NB4 (cell line): Measurements from ENCODE around the gene RSL24D1.

ENCODE experiments used
- DNase-seq: peaks from one replicate; pipeline ENCODE4 v3.0.0; 2010; ENCODE audit warnings: low read depth
- H3K4me3 ChIP-seq: one replicate; pipeline ENCODE4 v1.5.1; 2011; ENCODE audit warnings: mild to moderate bottlenecking, low read depth, low read length, moderate library complexity
- CTCF ChIP-seq: IDR thresholded peaks from one replicate; pipeline ENCODE4 v1.5.1; 2012; ENCODE audit warnings: low read depth, low read length
- MAX ChIP-seq: IDR thresholded peaks from 2 replicates; pipeline ENCODE4 v1.6.1; 2011; ENCODE audit warnings: low read depth, low read length
- MYC ChIP-seq: IDR thresholded peaks from 2 replicates; pipeline ENCODE4 v1.6.1; 2011; ENCODE audit warnings: low read depth, low read length
- POLR2A ChIP-seq: IDR thresholded peaks from 2 replicates; pipeline ENCODE4 v1.6.1; 2011; ENCODE audit warnings: mild to moderate bottlenecking; ENCODE audit not compliant: insufficient read length; ENCODE audit errors: extremely low read depth

RSL24D1 gene

GRCh38 chr15:55231455-55231854, 34.7 kb upstream of the RSL24D1 start:
- DNase-seq, result no peak
- no peak for TF ChIP-seq POLR2A
- TF ChIP-seq MYC, result no peak
- TF ChIP-seq CTCF, result no peak
- no peak for TF ChIP-seq MAX

DNA sequence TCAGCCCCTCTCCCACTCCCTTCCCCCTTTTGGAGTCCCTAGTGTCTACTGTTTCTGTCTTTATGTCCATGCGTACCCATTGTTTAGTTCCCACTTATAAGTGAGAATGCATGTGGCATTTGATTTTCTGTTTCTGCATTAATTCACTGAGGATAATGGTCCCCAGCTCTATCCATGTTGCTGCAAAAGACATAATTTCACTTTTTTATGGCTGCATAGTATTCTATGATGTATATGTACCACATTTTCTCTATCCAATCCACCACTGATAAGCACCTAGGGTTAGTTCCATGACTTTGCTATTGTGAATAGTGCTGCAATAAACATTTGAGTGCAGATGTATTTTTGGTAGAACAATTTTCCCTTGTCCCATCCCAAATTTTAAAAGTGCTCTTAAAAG, 34.2 kb upstream of the RSL24D1 start:
- no peak overlapping the region for H3K4me3 ChIP-seq
- no peak for DNase-seq
- TF ChIP-seq MYC (no peak), MAX (no peak), CTCF (no peak), POLR2A (no peak)

More at GRCh38 chr15:55231455-55231854, 34.7 kb upstream of the RSL24D1 start:
- H3K4me3 ChIP-seq, result no peak overlapping the region

DNA sequence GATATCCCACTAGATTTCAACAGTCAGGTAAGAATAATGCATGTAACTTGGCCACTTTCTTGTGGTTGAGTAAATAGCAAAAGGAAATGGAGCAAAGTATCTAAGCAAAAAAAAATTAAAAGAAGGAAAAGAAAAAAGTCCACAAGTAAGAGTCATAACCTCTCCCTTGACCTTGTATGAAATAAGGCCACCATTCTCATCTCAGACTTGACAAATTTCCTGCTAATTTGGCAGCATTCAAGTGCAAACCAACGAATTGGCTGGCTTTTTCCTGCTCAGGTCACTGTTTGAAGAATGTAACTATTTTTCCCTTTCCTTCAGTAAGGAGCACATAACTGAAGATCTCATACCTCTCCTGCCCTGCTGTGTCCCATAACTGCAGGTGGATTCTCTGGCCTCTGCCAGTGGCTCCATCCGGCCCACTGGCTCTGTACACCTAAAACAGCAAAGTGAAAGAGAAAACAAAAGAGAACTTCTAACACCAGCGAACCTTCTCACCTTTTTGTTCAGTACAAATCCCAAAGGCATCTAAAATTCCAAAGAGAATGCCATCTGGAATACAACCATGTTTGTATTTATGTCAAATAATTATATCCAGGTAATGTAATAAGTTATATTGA, 33.4 kb upstream of the RSL24D1 start:
- DNase-seq, result no peak
- TF ChIP-seq MYC, result no peak
- no peak for TF ChIP-seq POLR2A
- TF ChIP-seq CTCF, result no peak
- no peak for TF ChIP-seq MAX
- H3K4me3 ChIP-seq, result no peak overlapping the region

DNA sequence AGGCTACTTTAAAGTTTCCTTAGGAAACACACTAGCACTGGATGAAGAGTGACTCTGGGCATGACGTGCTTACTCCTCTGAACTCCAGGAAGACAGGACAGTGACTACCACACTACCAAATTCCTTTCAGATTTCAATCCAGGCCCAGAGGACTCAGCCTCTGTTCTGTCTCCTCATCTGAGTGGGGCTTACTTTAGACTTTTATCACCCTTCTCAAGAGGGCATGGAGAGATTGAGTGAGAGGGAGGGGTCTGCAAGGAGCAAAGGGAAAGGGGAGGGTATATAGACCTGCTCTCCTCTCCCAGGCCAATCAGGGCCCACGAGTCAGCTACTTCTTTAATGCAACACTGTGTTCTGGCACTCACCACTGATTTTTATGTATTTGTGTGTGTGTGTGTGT, 29.4 kb upstream of the RSL24D1 start:
- no peak overlapping the region for H3K4me3 ChIP-seq
- no peak for TF ChIP-seq MYC
- no peak for TF ChIP-seq MAX
- no peak for TF ChIP-seq CTCF
- no peak for TF ChIP-seq POLR2A
- no peak for DNase-seq

DNA sequence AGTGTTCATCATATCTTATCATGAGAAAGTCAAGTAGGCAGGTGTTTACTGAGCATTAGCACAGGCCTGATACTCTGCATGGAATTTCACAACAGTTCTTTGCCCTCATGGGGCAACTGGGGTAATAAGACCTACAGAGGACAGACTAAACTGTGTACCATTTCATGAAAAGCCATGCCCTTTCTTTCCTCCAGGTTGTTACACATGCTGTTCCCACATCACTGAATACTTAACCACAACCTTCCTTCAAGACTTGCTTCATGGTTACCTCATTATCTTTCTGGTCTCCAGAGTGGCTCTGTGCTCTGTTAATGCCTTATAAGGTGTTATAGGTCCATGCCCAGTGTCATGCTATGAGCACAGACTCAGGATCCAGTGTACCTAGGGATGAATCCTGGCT, 28.2 kb upstream of the RSL24D1 start:
- TF ChIP-seq MYC (no peak), POLR2A (no peak), MAX (0 out of 2 replicates have a peak, but pooled peaks have one; percentile 5), CTCF (no peak)
- H3K4me3 ChIP-seq, result no peak overlapping the region
- DNase-seq, result peak; percentile 78

DNA sequence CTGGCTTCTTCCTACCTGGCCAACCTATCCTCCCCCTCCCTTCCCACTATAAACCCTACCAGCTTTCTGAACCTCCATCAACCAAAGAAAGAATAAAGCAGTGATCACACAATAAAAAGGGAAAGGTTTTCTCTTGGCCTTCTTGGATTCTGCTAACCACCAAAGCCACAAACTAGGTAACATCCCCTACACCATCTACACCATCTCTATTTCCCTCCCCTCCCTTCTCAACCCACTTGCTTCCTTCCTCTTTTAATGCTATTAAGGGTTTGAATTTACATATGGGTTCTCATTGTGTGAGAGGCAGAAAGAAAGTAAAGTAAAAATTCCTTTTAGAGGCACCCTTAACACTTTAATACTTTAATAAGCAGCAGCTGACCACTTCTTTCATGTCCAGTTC, 25.8 kb upstream of the RSL24D1 start:
- DNase-seq, result peak; percentile 90
- peak overlapping the region; percentile 33 for H3K4me3 ChIP-seq
- TF ChIP-seq MYC (no peak), MAX (peak; percentile 13; the same call in 1 of the 2 replicates), CTCF (no peak)
